K562 (cell line): Measurements from ENCODE around the gene EIF2S1. TPM values are rescaled to one million over a fixed set of nuclear protein-coding genes. Genes with fewer than 3 reads are reported as not detected.
A peak's percentile ranks its signal among the peaks of the same experiment; 100 is the strongest.

ENCODE experiments used
- HMBOX1 ChIP-seq: sonication (generic); IDR thresholded peaks from 2 replicates; pipeline ENCODE4 v1.6.1; 2016
- MEIS2 ChIP-seq: fragments of 450-650 bp; IDR thresholded peaks from 2 replicates; pipeline ENCODE4 v1.6.1; 2014; ENCODE audit warnings: mild to moderate bottlenecking; ENCODE audit not compliant: partially characterized antibody
- YBX1 ChIP-seq: fragments of 450-650 bp; IDR thresholded peaks from 2 replicates; pipeline ENCODE4 v1.7.1; 2016; ENCODE audit warnings: mild to moderate bottlenecking
- ZNF592 ChIP-seq: fragments of 450-650 bp; IDR thresholded peaks from 2 replicates; pipeline ENCODE4 v1.6.1; 2017; ENCODE audit warnings: antibody characterized with exemption, mild to moderate bottlenecking
- polyA plus RNA-seq, 8 experiments: library from polyadenylated mRNA; depleted of rRNA in 4 of 8; stranded (reverse) in 5 of 8; unstranded in 3 of 8; fragments of >200 nt; fragmentation: Nextera tagmentation in 2 of 8; fragmentation: Illumina TruSeq in 1 of 8; extraction: Ambion mirVana in 2 of 8; extraction: Trizol in 1 of 8; gene quantifications; 2 replicates each; pipeline versions ENCODE4 v1.2.1 to v1.2.3, GENCODE V29; 2011 to 2014; ENCODE audit warnings: inconsistent platforms in 1 of 8, missing spikeins in 1 of 8
- total RNA-seq, 7 experiments: library from RNA; depleted of rRNA in 6 of 7; stranded (reverse); fragments of >200 nt in 6 of 7; fragmentation: Illumina TruSeq in 2 of 7; extraction: Trizol in 2 of 7; gene quantifications; 2 replicates each; pipeline versions ENCODE4 v1.2.1 to v1.2.3, GENCODE V29; 2011 to 2021; ENCODE audit warnings: low replicate concordance in 1 of 7

The EIF2S1 gene
- total and polyA plus RNA-seq, 9 of the 15 experiments (the other 6 are each of a cell fraction or from before 2014, with no cell fraction given) = 216 to 1,018 (median 332) TPM

GRCh38 chr14:67421356-67422224, 61.5 kb downstream of the EIF2S1 start (continued):
- TF ChIP-seq HMBOX1 (no peak), ZNF592 (0 out of 2 replicates have a peak, but pooled peaks have one; percentile 26), YBX1 (no peak), MEIS2 (peak; percentile 53)
- TF ChIP-seq, all 486 proteins: peak for 16
